NAMALWA (cell line): ENCODE measurements around the gene ZNF784.
A peak's percentile ranks its signal among the peaks of the same experiment; 100 is the strongest.

Experiments used
- DNase-seq: peaks from one replicate; pipeline ENCODE4 v3.0.0-alpha.2; 2015; ENCODE audit warnings: low spot score

Gene ZNF784

DNA sequence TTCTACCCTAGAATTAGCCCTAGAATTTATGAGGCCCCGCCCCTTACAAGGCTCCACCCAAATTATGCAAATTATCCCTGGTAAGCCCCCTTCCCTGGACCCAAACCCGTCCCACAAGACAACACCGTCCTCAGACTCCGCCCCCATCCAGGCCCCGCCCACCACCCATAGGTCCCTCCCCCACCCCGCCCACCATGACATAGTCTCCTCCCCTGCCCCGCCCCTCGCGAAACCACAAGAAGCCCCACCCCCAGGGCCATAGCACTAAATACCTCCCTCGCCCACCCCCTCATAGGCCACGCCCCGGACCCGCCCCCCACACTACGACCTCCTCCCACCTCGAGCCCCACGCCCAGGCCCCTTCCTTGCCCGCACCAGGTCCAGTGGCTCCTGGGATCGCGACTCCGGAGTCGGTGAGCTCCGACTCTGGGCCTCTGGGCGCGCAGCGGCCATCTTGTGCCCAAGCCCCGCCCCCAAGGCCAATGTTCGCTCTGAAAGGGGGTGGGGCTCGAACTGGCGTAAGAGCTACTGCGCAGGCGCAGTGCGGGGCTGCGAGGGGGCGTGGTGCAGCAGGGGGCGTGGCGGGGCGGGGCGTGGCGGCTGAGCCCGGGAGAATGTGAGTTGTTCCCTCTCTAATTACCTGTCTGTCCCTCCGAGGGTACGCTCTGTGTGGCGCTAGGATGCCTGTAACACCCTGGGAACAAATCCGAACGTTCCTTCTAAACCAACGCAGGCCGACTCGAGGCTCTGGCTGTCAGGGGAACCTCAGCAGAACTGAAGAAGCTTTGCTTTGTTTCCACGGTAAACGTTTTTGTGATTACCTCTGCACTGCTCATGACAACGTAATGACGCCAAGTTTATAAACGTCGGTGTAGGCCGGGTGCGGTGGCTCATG, at the start of gene ZNF784:
Gene ZNF784 (minus strand): TSS at position 458 of the 895 bp plus-strand sequence. CDS start 5 bp downstream, at position 453.
- peak; percentile 94 for DNase-seq

DNA sequence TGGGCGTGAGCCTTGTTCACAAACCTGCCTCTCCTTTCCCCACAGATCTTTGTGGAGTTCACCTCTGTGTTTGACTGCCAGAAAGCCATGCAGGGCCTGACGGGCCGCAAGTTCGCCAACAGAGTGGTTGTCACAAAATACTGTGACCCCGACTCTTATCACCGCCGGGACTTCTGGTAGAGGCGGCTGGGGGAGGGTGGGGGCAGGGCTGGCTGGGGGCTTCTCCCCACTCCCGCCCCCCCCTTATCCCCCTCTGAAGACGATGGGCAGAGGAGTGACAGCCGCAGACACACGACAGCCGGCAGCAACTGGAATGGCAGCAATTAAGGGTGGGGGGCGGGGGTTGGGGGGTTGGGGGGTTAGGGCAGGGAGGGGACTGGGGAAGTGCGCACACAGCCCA, 49.5 kb upstream of the ZNF784 start:
- DNase-seq = no peak

GRCh38 chr19:55673465-55673864, 49.1 kb upstream of the ZNF784 start:
- no peak for DNase-seq

DNA sequence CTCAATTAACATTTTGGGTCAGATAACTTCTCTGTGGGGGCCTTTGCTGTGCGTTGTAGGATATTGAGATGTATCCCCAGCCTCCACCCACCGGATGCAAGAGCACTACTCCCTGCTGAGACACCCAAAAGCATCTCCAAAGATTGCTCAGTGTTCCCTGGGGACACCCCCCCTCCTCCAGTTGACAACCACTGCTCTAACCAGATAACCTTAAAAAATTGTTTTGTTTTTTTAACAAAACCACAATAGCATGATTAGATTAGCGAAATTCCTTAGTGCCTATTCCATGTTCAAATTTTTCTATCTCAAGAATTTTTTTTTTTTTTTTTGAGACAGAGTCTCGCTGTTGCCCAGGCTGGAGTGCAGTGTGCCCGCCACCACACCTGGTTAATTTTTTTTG, 48.1 kb upstream of the ZNF784 start:
- DNase-seq = no peak

DNA sequence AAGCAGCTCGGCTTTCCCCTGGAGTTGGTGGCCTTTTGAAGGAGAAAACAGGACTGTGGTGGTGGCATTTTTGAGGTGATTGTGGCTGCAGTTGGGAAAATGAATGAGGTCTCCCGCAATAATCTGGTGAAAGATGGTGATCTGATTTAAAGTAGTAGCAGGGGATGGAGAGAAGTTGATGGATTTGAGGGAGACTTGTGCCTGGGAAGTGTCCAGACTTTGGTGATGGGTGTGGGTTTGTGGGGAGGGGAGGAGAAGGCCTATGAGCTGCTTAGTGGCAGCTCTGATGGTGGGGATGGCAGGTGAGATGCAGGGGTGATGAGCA, 46.6 kb upstream of the ZNF784 start:
- no peak for DNase-seq

- no peak for DNase-seq
Observed at GRCh38 chr19:55670280-55671053, 46.1 kb upstream of the ZNF784 start.

DNA sequence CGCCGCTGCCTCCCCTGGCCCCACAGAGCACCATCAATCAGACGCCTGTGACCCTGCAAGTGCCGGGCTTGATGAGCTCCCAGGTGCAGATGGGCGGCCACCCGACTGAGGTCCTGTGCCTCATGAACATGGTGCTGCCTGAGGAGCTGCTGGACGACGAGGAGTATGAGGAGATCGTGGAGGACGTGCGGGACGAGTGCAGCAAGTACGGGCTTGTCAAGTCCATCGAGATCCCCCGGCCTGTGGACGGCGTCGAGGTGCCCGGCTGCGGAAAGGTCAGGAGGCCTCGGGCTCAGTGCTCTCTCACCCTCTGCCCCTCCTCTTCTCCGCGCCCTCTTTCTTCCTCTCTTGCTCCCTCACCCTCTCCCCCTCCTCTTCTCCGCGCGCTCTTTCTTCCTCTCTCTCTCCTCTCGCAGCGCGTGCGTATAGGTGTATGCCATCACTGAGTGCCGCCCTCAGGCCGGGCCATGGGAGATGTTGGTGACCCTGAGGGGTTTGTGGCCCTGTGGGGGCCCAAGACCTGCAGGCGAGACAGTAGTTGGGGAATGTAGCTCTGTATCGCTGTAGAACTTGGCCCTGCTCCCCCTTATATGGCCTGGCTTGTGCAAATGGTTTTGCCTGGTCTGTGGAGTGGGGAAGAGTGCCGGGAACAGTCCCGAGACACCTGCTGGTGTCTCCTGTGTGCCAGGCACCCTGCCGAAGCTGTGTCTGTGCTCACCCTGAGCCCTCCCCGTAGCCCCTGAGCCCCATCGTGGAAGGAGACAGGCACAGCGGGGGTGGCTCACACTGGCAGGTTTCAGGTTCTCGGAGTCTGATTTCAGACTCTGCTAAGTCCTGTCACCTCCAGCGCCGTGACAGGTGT, 45.3 kb upstream of the ZNF784 start:
- no peak for DNase-seq

- DNase-seq = no peak
Observed at GRCh38 chr19:55668603-55669348, 44.4 kb upstream of the ZNF784 start.

DNA sequence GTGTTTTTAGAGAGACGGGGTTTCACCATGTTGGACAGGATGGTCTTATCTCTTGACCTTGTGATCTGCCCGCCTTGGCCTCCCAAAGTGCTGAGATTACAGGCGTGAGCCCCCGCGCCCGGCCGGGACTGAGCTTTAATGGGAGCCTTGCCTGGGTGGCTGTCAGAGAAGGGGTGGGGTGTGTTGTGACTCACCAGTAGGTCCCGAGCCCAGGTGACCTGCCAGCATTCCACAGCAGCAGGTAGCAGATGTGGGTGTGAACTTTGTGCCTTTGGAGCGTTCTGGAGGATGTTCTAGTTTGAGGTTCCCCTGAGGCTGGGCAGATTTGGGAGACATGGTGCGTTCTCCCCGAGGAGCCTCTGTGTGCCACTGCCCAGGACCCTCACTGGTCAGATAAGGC, 43.6 kb upstream of the ZNF784 start:
- no peak for DNase-seq

- no peak for DNase-seq
Observed at GRCh38 chr19:55667511-55667910, 43.1 kb upstream of the ZNF784 start.

- no peak for DNase-seq
Observed at GRCh38 chr19:55667006-55667381, 42.6 kb upstream of the ZNF784 start.

- DNase-seq = no peak
Observed at GRCh38 chr19:55666343-55667005, 42.1 kb upstream of the ZNF784 start.

DNA sequence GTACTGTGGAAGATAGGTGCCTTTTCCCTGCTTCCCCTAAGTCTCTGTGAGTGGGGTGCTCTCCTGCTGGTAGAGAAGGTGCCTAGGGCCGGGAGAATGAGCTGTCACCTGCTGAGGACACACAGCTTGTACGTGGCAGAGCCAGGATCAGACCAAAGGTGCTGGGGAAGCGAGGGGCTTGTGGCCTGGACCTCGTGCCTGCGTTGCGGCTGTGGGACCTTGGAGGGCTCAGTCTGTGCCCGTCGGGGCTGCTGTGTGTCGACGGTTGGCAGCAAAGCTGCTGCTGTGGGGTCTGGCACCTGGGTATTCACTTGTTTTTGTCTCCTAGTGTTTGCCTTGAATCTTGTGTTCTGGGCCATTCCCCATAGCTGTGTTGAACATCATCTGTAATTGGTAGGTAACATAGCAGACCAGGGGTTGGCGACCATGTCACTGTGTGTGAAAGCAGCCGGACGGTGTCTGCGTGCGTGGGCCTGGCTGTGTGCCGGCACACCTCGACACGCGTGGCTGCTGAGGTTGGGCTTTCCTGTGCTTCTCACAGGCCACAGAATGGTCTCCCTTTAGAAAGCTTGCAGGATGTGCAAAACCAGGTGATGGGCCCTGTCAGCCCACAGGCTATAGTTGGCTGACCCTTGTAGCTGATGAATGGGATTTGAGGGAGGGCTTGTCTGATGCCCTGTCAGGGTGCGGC, 39.6 kb upstream of the ZNF784 start:
- DNase-seq = no peak

- DNase-seq = no peak
Observed at GRCh38 chr19:55661826-55662225, 37.5 kb upstream of the ZNF784 start.

DNA sequence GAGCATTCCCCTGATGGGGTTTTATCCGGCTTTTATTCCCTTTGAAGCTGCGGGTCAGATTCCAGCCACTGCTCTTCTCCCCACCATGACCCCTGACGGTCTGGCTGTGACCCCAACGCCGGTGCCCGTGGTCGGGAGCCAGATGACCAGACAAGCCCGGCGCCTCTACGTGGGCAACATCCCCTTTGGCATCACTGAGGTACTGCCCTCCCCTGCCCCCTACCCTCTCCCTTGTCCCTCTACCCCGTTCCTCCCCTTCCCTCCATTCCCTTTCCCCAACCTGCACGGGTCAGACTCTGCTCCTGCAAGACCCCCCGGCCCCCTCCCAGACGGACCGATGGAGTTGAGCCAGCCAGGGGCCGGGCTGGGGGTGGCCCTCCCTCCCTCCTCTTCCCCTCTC, 36.6 kb upstream of the ZNF784 start:
- DNase-seq = no peak

GRCh38 chr19:55660404-55660803, 36.0 kb upstream of the ZNF784 start:
- no peak for DNase-seq

DNA sequence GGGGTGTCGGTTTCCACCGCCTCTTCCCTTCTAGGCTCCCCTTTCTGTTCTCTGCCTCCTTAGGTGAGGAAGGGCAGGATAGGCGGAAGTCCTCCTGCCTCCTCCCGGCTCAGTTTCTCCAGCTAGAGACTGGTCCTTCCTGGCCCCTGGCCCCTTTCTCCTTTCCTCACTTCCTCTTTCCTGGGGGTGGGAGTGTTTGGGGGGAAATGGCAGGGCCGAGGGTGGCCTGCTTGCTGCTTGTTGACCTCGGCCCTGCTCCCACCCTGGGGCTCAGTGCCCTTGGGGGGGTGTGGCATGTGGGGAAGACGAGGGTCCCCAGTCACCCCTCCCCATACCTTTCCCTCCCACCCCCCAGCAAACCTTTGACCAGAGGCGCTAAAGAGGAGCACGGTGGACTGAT, 35.5 kb upstream of the ZNF784 start:
- DNase-seq = no peak

GRCh38 chr19:55658846-55659459, 34.6 kb upstream of the ZNF784 start:
- no peak for DNase-seq

DNA sequence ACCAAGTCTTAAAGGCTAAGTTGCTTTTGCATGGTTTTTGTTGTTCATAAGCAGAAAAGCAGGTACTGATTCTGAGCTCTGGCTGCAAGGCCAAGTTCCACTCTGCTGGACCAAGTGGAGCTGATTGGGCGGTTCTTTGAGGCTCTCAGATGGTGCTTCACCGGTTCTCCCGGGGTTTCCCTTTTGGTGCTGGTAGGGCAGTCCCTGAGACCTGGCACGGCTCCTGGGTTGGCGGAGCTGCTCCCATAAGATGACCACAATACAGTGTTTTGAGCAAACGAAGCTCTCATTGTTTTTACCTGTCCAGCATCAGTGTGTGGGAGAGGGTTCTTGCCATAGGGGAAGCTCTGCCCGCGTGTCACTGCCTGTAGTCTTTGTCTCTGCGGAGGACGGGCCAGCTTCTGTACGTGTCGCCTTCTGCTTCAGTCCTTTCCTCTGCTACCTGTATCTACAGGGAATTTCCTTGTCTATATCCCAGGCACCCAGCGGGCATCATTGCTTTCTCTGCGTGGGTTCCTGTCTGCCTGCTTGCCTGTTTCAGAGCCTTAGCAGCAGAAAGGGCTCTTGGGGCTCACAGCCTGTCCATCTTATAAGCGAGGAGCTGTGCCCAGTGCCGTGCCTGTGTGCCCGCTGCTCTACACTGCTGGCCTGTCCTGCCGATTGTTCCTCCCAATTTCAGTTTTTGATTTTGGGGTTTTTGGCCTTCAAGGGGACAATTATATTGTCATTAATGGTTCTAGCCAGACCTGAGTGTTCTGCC, 32.8 kb upstream of the ZNF784 start:
- no peak for DNase-seq
